GM18502 (cell line): ENCODE data around the gene GCDH.

Experiments
- ATAC-seq: cut with Tn5 transposase; IDR thresholded peaks from one replicate; pipeline ENCODE4 v1.9.1; 2021; ENCODE audit warnings: mild to moderate bottlenecking; ENCODE audit not compliant: unreplicated experiment, poor library complexity

GCDH gene

GRCh38 chr19:12937927-12938778, 47.2 kb downstream of the GCDH start, which contains the start of gene CALR:
Gene CALR, plus strand, starts transcription at chr19:12938609. Its CDS starts 71 bp downstream, at chr19:12938680.
- ATAC-seq = peak; percentile 82

- no peak for ATAC-seq
These were observed 48.0 kb downstream of the GCDH start for GRCh38 chr19:12938779-12939601.

- ATAC-seq = no peak
These were observed 49.0 kb downstream of the GCDH start for GRCh38 chr19:12939975-12940423.

DNA sequence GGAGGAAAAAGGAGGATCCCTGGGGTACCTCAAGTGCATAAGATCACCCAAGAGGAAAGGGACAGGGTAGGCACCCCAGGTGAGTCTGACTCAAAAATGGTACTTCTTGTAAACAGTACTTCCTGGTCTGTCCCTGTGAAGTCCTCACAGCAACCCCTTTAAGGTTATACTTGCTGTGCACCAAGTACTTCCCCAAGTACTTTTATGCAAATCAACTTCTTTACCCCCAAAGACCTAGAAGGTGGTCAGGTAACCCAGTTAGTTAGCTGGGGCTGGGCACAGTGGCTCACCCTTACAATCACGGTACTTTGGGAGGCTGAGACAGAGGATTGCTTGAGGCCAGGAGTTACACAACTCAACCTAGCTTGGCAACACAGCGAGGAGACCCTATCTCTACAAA, 49.9 kb downstream of the GCDH start:
- ATAC-seq = no peak

GRCh38 chr19:12943437-12944044, 52.6 kb downstream of the GCDH start:
- no peak for ATAC-seq

DNA sequence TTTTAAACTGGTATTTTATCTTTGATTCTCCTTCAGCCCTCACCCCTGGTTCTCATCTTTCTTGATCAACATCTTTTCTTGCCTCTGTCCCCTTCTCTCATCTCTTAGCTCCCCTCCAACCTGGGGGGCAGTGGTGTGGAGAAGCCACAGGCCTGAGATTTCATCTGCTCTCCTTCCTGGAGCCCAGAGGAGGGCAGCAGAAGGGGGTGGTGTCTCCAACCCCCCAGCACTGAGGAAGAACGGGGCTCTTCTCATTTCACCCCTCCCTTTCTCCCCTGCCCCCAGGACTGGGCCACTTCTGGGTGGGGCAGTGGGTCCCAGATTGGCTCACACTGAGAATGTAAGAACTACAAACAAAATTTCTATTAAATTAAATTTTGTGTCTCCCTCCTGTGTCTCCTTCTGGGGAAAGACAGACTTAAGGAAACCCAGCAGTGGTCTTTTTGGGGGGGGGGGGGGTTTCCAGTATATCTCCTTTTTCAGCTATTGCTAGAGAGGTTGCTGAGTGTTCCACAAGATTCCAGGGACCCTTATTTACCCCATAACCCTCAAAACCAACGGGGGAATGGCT, 53.2 kb downstream of the GCDH start:
- no peak for ATAC-seq

- peak; percentile 77 for ATAC-seq
These were observed 54.6 kb downstream of the GCDH start, which contains the start of gene RAD23A for GRCh38 chr19:12945479-12946091. Gene RAD23A, plus strand, starts transcription at chr19:12945862. Its CDS starts 87 bp downstream, at chr19:12945949.

- peak; percentile 30 for ATAC-seq
These were observed 55.2 kb downstream of the GCDH start for GRCh38 chr19:12946092-12946721.

DNA sequence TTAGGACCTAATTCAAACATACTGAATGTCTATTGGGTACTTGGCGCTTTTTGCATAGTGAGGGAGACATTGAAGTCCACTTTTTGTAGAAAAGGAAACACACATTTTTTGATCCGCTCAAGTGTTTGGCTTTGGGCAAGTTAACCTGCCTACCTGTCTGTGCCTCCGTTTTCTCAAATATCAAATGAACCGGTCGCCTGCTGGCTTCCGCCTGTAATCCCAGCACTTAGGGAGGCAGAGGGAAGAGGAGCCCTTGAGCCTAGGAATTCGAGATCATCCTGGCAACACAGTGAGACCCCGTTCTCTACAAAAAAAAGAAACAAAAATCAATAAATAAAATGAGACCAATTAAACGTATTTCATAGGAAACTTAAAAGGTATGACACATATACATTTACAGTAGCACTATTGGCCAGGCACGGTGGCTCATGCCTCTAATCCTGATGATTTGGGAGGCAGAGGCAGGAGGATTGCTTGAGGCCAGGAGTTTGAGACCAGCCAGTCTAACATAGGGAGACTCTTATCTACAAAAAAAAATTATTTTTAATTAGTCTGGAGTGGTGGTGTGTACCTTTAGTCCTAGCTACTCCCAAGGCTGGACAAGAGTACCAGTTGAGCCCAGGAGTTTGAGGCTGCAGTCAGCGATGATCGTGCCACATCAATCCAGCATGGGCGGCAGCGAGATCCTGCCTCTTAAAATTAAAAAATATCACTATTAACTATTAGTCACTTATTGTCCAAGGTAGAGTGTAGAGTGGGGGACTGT, 56.0 kb downstream of the GCDH start:
- no peak for ATAC-seq

- no peak for ATAC-seq
These were observed 57.0 kb downstream of the GCDH start for GRCh38 chr19:12947702-12948611.

GRCh38 chr19:12948612-12949362, 57.8 kb downstream of the GCDH start:
- ATAC-seq = no peak
